GM20431 (cell line): ENCODE data around the gene DENND6A.
"Not testable (repeated sequence)": the region's sequence is repeated elsewhere in the genome, so short reads cannot be mapped to it uniquely, and the experiment has no call there.

ENCODE experiments used
- in situ Hi-C: fragments of 300-500 bp; cut with MseI, MboI; formaldehyde crosslinking; loops from one replicate; pipeline ENCODE4 v1.15.0; 2020; ENCODE audit warnings: low sequenced_read_pairs; ENCODE audit not compliant: unreplicated experiment

Gene DENND6A

GRCh38 chr3:57692396-57693147 lies at the start of gene DENND6A:
DENND6A (minus strand) TSS chr3:57693077; CDS start chr3:57693018, 59 bp downstream.
- in situ Hi-C loops, result no loop called here

GRCh38 chr3:57740027-57740426 lies 47.1 kb upstream of the DENND6A start:
- in situ Hi-C loops, result no loop called here

- in situ Hi-C loops, result no loop called here
These were observed 45.5 kb upstream of the DENND6A start for GRCh38 chr3:57738391-57738790.

GRCh38 chr3:57737840-57738239 lies 45.0 kb upstream of the DENND6A start:
- in situ Hi-C loops, result no loop called here

GRCh38 chr3:57735405-57735804 lies 42.5 kb upstream of the DENND6A start:
- in situ Hi-C loops, result no loop called here

- in situ Hi-C loops, result no loop called here
These were observed 40.9 kb upstream of the DENND6A start for GRCh38 chr3:57733790-57734189.

GRCh38 chr3:57731311-57731710 lies 38.4 kb upstream of the DENND6A start:
- in situ Hi-C loops, result no loop called here

- in situ Hi-C loops, result no loop called here
These were observed 37.8 kb upstream of the DENND6A start for GRCh38 chr3:57730682-57731081.

GRCh38 chr3:57729334-57730045 lies 36.6 kb upstream of the DENND6A start:
- in situ Hi-C loops, result no loop called here

GRCh38 chr3:57727106-57727505 lies 34.2 kb upstream of the DENND6A start:
- in situ Hi-C loops, result no loop called here

- in situ Hi-C loops, result no loop called here
These were observed 33.5 kb upstream of the DENND6A start for GRCh38 chr3:57726397-57726796.

GRCh38 chr3:57718118-57718517 lies 25.2 kb upstream of the DENND6A start:
- in situ Hi-C loops, result no loop called here

GRCh38 chr3:57717205-57717868 lies 24.5 kb upstream of the DENND6A start:
- in situ Hi-C loops, result no loop called here

- in situ Hi-C loops, result no loop called here
These were observed 22.8 kb upstream of the DENND6A start for GRCh38 chr3:57715686-57716085.

- in situ Hi-C loops, result no loop called here
These were observed 16.7 kb upstream of the DENND6A start for GRCh38 chr3:57709559-57709958.

GRCh38 chr3:57709031-57709430 lies 16.2 kb upstream of the DENND6A start:
- in situ Hi-C loops, result no loop called here

- in situ Hi-C loops, result no loop called here
These were observed 13.6 kb upstream of the DENND6A start for GRCh38 chr3:57706462-57706861.

- in situ Hi-C loops, result not testable (repeated sequence)
These were observed 12.5 kb upstream of the DENND6A start for GRCh38 chr3:57705351-57705750.

- in situ Hi-C loops, result no loop called here
These were observed 8.9 kb upstream of the DENND6A start for GRCh38 chr3:57701781-57702180.

- in situ Hi-C loops, result no loop called here
These were observed 7.9 kb upstream of the DENND6A start for GRCh38 chr3:57700737-57701136.

- in situ Hi-C loops, result no loop called here
These were observed 6.7 kb upstream of the DENND6A start for GRCh38 chr3:57699591-57699990.
